Endothelial cell of umbilical vein (primary cell): ENCODE data around the gene ELMOD3. TPM values are rescaled to one million over a fixed set of nuclear protein-coding genes. Genes with fewer than 3 reads are reported as not detected.

Experiments
- BruUV-seq: library from RNA; stranded (reverse); fragments of 400-500 nt; replicated peaks from 2 replicates; lab custom pipeline; 2021; lab: Mats Ljungman, UMichigan
- CTCF ChIA-PET: fragments of 300-600, 350-600 bp; sonication (Branson Sonifier 250); formaldehyde crosslinking; loops from one replicate; lab custom pipeline; 2021; ENCODE audit warnings: antibody characterized with exemption, inconsistent platforms; lab: Charles Lee
- POLR2A ChIA-PET: fragments of 300-600, 350-600 bp; sonication (Branson Sonifier 250); formaldehyde crosslinking; loops from one replicate; lab custom pipeline; 2021; ENCODE audit warnings: antibody characterized with exemption, inconsistent platforms; lab: Charles Lee
- DNase-seq: peaks from one replicate; pipeline ENCODE4 v3.0.0-alpha.2; 2011; ENCODE audit warnings: low read depth, low spot score
- FAIRE-seq: peaks from 2 replicates; lab custom pipeline; 2011; peaks lifted over from hg19 to GRCh38; lab: Jason Lieb, UNC
- H2AFZ ChIP-seq: 2 replicates; pipeline ENCODE4 v1.6.0; 2012; ENCODE audit warnings: low read depth, low read length, control low read depth, inconsistent platforms
- H3K27ac ChIP-seq: 2 replicates; pipeline ENCODE4 v1.5.1; 2011; ENCODE audit warnings: low read depth, mild to moderate bottlenecking, control low read depth, low read length, moderate library complexity; ENCODE audit not compliant: insufficient read depth
- H3K27me3 ChIP-seq, 2 experiments: 2 replicates each; pipeline versions ENCODE4 v1.6.0 to v1.6.1; 2011; ENCODE audit warnings: low read length in 2 of 2, mixed read lengths in 1 of 2; ENCODE audit not compliant: control insufficient read depth in 2 of 2, insufficient read depth in 2 of 2
- H3K36me3 ChIP-seq, 2 experiments: 2 replicates in 1 of 2; 3 replicates in 1 of 2; pipeline ENCODE4 v1.5.1; 2011; ENCODE audit warnings: low read length in 2 of 2, mild to moderate bottlenecking in 1 of 2, moderate library complexity in 1 of 2; ENCODE audit not compliant: control insufficient read depth in 2 of 2, insufficient read depth in 2 of 2; ENCODE audit errors: extremely low read depth in 1 of 2
- H3K4me1 ChIP-seq: 3 replicates; pipeline ENCODE4 v1.5.1; 2011; ENCODE audit warnings: mild to moderate bottlenecking, low read length; ENCODE audit not compliant: control insufficient read depth, insufficient read depth; ENCODE audit errors: extremely low read depth
- H3K4me2 ChIP-seq: 2 replicates; pipeline ENCODE4 v1.6.1; 2011; ENCODE audit warnings: low read length, control low read depth, mixed read lengths; ENCODE audit not compliant: insufficient read depth
- H3K4me3 ChIP-seq, 3 experiments: fragments of 200-600 bp in 1 of 3; sonication (generic), shearing (Covaris generic) in 1 of 3; replicated peaks in 1 of 3; 2 replicates each; pipeline ENCODE4 v1.5.1; 2011 to 2016; ENCODE audit warnings: control low read depth in 3 of 3, low read length in 3 of 3, mild to moderate bottlenecking in 2 of 3, inconsistent platforms in 1 of 3, low read depth in 1 of 3, moderate library complexity in 1 of 3; ENCODE audit not compliant: insufficient read depth in 1 of 3
- H3K79me2 ChIP-seq: 2 replicates; pipeline ENCODE4 v1.6.0; 2012; ENCODE audit warnings: low read length, inconsistent platforms; ENCODE audit not compliant: control insufficient read depth, insufficient read depth
- H3K9ac ChIP-seq: replicated peaks from 2 replicates; pipeline ENCODE3; 2011; ENCODE audit warnings: low read length, control low read depth; ENCODE audit not compliant: insufficient read depth; ENCODE audit errors: extremely low read depth
- H3K9me1 ChIP-seq: replicated peaks from 3 replicates; pipeline ENCODE4 v1.6.0; 2011; ENCODE audit warnings: mild to moderate bottlenecking, low read length; ENCODE audit not compliant: control insufficient read depth, insufficient read depth; ENCODE audit errors: extremely low read depth
- H3K9me3 ChIP-seq: replicated peaks from 2 replicates; pipeline ENCODE4 v1.5.1; 2012; ENCODE audit warnings: low read length, inconsistent platforms; ENCODE audit not compliant: control insufficient read depth, insufficient read depth
- H4K20me1 ChIP-seq: replicated peaks from 2 replicates; pipeline ENCODE3; 2011; ENCODE audit warnings: mild to moderate bottlenecking, low read length; ENCODE audit not compliant: control insufficient read depth, insufficient read depth; ENCODE audit errors: extremely low read depth
- EZH2 ChIP-seq: IDR thresholded peaks from 2 replicates; pipeline ENCODE4 v1.6.1; 2012; ENCODE audit warnings: borderline replicate concordance, low read depth, mild to moderate bottlenecking, moderate library complexity, low read length, inconsistent platforms; ENCODE audit not compliant: severe bottlenecking
- FOS ChIP-seq: IDR thresholded peaks from 2 replicates; pipeline ENCODE4 v1.6.1; 2011; ENCODE audit warnings: mild to moderate bottlenecking, low read length, moderate library complexity, borderline replicate concordance; ENCODE audit not compliant: insufficient read depth
- GATA2 ChIP-seq: IDR thresholded peaks from 2 replicates; pipeline ENCODE4 v1.7.0; 2011; ENCODE audit warnings: low read depth, mild to moderate bottlenecking, moderate library complexity, mixed read lengths, low read length; ENCODE audit not compliant: insufficient read length, insufficient read depth
- JUN ChIP-seq: IDR thresholded peaks from 2 replicates; pipeline ENCODE4 v1.6.1; 2011; ENCODE audit warnings: borderline replicate concordance, low read depth; ENCODE audit not compliant: insufficient read length, insufficient read depth
- MYC ChIP-seq: IDR thresholded peaks from one replicate; pipeline ENCODE4 v1.6.1; 2011; ENCODE audit warnings: mild to moderate bottlenecking, low read depth, low read length
- POLR2A ChIP-seq: IDR thresholded peaks from 2 replicates; pipeline ENCODE4 v1.6.1; 2012; ENCODE audit warnings: low read depth, mild to moderate bottlenecking, control low read depth, low read length
- POLR2AphosphoS5 ChIP-seq: IDR thresholded peaks from 2 replicates; pipeline ENCODE4 v1.6.1; 2012; ENCODE audit warnings: low read depth, mild to moderate bottlenecking, control low read depth, low read length, moderate library complexity; ENCODE audit not compliant: insufficient read depth
- dilution Hi-C: fragments of 300-500 bp; cut with MboI; formaldehyde crosslinking; loops from one replicate; pipeline ENCODE4 v1.15.0; 2019; ENCODE audit warnings: low sequenced_read_pairs; ENCODE audit not compliant: extremely low pct_ligation_motif_present
- intact Hi-C: fragments of 100-400 bp; cut with micrococcal nuclease; formaldehyde crosslinking; loops from one replicate; pipeline ENCODE4 v1.10.0; 2022
- polyA plus RNA-seq, 4 experiments: library from polyadenylated mRNA; depleted of rRNA in 3 of 4; stranded (reverse) in 3 of 4; unstranded in 1 of 4; fragments of >200 nt; gene quantifications; 2 replicates each; pipeline versions ENCODE4 v1.2.1 to v1.2.3, GENCODE V29; 2011 to 2012; ENCODE audit warnings: missing spikeins in 1 of 4
- total RNA-seq: library from RNA; stranded (reverse); gene quantifications from 2 replicates; pipeline ENCODE4 v1.2.3, GENCODE V29; 2021
- TF ChIP-seq, protein P1 (sequence below): IDR thresholded peaks from 2 replicates; pipeline ENCODE4 v1.6.1; 2011; ENCODE audit not compliant: insufficient read depth, insufficient read length
- TF ChIP-seq, protein P2 (sequence below), 2 donors: IDR thresholded peaks; 1 replicate in 1 of 2; 2 replicates in 1 of 2; pipeline ENCODE4 v1.5.1; 2011; ENCODE audit warnings: low read length in 2 of 2, mild to moderate bottlenecking in 2 of 2, moderate library complexity in 2 of 2, control low read depth in 1 of 2, inconsistent platforms in 1 of 2, low read depth in 1 of 2; ENCODE audit not compliant: insufficient read depth in 1 of 2; ENCODE audit errors: extremely low read depth in 1 of 2

Gene ELMOD3
- total and polyA plus RNA-seq, 2 donors (not counting 3 experiments of a cell fraction or from before 2014, with no cell fraction given) = 12.3 to 22.0 TPM

DNA sequence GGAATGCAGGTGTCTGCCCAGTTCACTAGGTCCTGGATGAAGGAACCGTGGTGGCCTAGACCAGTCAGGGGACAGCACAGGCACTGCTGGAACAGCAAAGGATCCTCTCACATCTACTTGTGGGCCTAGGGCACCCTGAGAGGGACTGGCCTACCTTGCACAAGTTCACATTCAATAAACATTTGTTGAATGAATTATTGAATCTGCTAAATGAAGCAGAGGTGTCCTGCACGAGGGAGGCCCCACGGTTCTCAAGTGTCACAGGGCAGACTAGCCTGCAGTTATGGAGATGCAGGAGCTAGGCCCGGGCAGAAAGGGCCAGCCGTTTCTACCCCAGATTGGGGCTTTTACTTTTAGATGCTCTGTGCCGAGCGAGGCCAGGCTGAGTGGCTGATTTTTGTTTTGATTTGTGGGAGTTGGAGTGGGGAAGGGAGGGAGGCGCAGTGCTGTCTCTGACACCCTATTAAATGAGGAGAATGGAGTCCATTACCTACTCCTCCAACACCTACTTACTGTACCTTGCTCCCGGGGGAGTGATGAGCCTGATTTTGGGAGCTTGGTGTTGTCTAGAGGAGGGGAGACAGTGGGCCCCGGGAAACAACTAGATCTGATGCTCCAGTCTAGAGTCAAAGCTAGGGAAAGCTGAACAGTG, 82.4 kb downstream of the ELMOD3 start:
- Histone ChIP-seq H3K79me2 (no peaks in the 10 kb centered on the region), H3K9ac (peak overlapping the region; percentile 74), H3K4me2 (no peak overlapping the region), H3K27me3 (no peaks in the 10 kb centered on the region), H3K27ac (peak overlapping the region; percentile 60), H3K9me3 (no peaks in the 10 kb centered on the region), H4K20me1 (no peaks in the 10 kb centered on the region), H3K36me3 (no peaks in the 10 kb centered on the region), H3K4me3 (no peak overlapping the region), H2AFZ (peak overlapping the region; percentile 92), H3K9me1 (no peaks in the 10 kb centered on the region), H3K4me1 (peaks cover 17% of the 10 kb centered on the region)
- intact Hi-C loops (loop anchor here (1.0 kb wide), 2 partner anchors 62 to 101 kb away; no protein-coding TSS in a partner anchor), dilution Hi-C loops (no loop called here)
- FAIRE-seq = no peak
- ChIA-PET CTCF (interaction anchor here (0.8 to 1.8 kb wide), 12 partner anchors 9 to 115 kb away, joined by 3 to 14 read pairs (median 4); partner anchors contain the start of gene MAT2A), POLR2A (interaction anchor here (3.1 kb wide), 1 partner anchor 102 kb away, joined by 26 read pairs; the partner anchor contains the start of gene MAT2A)
- no peak for DNase-seq
- TF ChIP-seq EZH2 = no peak
- no peak for TF ChIP-seq MYC
- TF ChIP-seq, protein P1, sequence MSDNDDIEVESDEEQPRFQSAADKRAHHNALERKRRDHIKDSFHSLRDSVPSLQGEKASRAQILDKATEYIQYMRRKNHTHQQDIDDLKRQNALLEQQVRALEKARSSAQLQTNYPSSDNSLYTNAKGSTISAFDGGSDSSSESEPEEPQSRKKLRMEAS = no peak
- no peak for TF ChIP-seq POLR2A
- no peak for TF ChIP-seq POLR2AphosphoS5
- TF ChIP-seq, protein P2, sequence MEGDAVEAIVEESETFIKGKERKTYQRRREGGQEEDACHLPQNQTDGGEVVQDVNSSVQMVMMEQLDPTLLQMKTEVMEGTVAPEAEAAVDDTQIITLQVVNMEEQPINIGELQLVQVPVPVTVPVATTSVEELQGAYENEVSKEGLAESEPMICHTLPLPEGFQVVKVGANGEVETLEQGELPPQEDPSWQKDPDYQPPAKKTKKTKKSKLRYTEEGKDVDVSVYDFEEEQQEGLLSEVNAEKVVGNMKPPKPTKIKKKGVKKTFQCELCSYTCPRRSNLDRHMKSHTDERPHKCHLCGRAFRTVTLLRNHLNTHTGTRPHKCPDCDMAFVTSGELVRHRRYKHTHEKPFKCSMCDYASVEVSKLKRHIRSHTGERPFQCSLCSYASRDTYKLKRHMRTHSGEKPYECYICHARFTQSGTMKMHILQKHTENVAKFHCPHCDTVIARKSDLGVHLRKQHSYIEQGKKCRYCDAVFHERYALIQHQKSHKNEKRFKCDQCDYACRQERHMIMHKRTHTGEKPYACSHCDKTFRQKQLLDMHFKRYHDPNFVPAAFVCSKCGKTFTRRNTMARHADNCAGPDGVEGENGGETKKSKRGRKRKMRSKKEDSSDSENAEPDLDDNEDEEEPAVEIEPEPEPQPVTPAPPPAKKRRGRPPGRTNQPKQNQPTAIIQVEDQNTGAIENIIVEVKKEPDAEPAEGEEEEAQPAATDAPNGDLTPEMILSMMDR (IDR thresholded peaks at IDR 0.05; ENCODE audit: extremely low read depth in 1 of 2, insufficient read depth in 1 of 2, low read depth in 1 of 2, low read length in 2 of 2) = no peak
- TF ChIP-seq JUN = no peak
- no peak for TF ChIP-seq GATA2
- no peak for TF ChIP-seq FOS
- TSS peak; percentile 22 for BruUV-seq
